ENCODE results near the gene KIAA0930.

GRCh38 chr22:45142376-45142775, 98.3 kb downstream of the KIAA0930 start:
- TF ChIP-seq POLR2AphosphoS5 (IDR thresholded peaks at IDR 0.05; ENCODE audit: low read depth, low read length) (no peak), REST (IDR thresholded peaks at IDR 0.05; ENCODE audit: insufficient read depth in 1 of 2, low read depth in 2 of 2, low read length in 2 of 2) (no peak), SIN3A (IDR thresholded peaks at IDR 0.05; ENCODE audit: borderline replicate concordance, insufficient read depth, low read length) (no peak)
